Measurements from ENCODE around the gene BIN2.

Gene BIN2

GRCh38 chr12:51324953-51325352 is 979 bp upstream of the BIN2 start:
- no peak overlapping the region for H3K4me3 ChIP-seq (ENCODE audit: low read length)
- no peak for TF ChIP-seq CTCF (conservative IDR thresholded peaks at IDR 0.05; ENCODE audit: low read length)
- DNase-seq (ENCODE audit: low read depth) = no peak

GRCh38 chr12:51323317-51323960 is 535 bp downstream of the BIN2 start:
- no peak for DNase-seq (ENCODE audit: low read depth)
- no peak overlapping the region for H3K4me3 ChIP-seq (ENCODE audit: low read length)
- no peak for TF ChIP-seq CTCF (conservative IDR thresholded peaks at IDR 0.05; ENCODE audit: low read length)

- H3K4me3 ChIP-seq (ENCODE audit: low read length) = no peak overlapping the region
- no peak for TF ChIP-seq CTCF (conservative IDR thresholded peaks at IDR 0.05; ENCODE audit: low read length)
- no peak for DNase-seq (ENCODE audit: low read depth)
These were observed 1.5 kb downstream of the BIN2 start for GRCh38 chr12:51322452-51322851.

- no peak for TF ChIP-seq CTCF (conservative IDR thresholded peaks at IDR 0.05; ENCODE audit: low read length)
- no peak overlapping the region for H3K4me3 ChIP-seq (ENCODE audit: low read length)
- DNase-seq (ENCODE audit: low read depth) = no peak
These were observed 2.1 kb downstream of the BIN2 start for GRCh38 chr12:51321882-51322281.

- TF ChIP-seq CTCF (conservative IDR thresholded peaks at IDR 0.05; ENCODE audit: low read length) = no peak
- DNase-seq (ENCODE audit: low read depth) = peak; percentile 81
- no peak overlapping the region for H3K4me3 ChIP-seq (ENCODE audit: low read length)
These were observed 3.2 kb downstream of the BIN2 start for GRCh38 chr12:51320695-51321320.

GRCh38 chr12:51320311-51320694 is 3.7 kb downstream of the BIN2 start:
- H3K4me3 ChIP-seq (ENCODE audit: low read length) = no peak overlapping the region
- DNase-seq (ENCODE audit: low read depth) = no peak
- no peak for TF ChIP-seq CTCF (conservative IDR thresholded peaks at IDR 0.05; ENCODE audit: low read length)
